SK-N-MC (cell line): ENCODE data around the gene MALRD1.

Source experiments
- DNase-seq: peaks from one replicate; pipeline ENCODE4 v3.0.0-alpha.2; 2011; ENCODE audit warnings: low read depth, low spot score
- H3K27ac ChIP-seq: fragments of 200-600 bp; sonication (generic); 2 replicates; pipeline ENCODE4 v1.5.1; 2016; ENCODE audit warnings: mixed run types
- H3K36me3 ChIP-seq: fragments of 200-600 bp; sonication (generic); 2 replicates; pipeline ENCODE4 v1.6.1; 2017; ENCODE audit warnings: antibody characterized with exemption, low read length, mixed read lengths; ENCODE audit not compliant: insufficient read depth
- H3K4me3 ChIP-seq: fragments of 200-600 bp; sonication (generic); 2 replicates; pipeline ENCODE4 v1.5.1; 2016
- H3K9ac ChIP-seq: fragments of 200-600 bp; sonication (generic); 2 replicates; pipeline ENCODE4 v1.8.0; 2017; ENCODE audit warnings: mixed run types, mixed read lengths; ENCODE audit not compliant: insufficient read length
- H3K9me3 ChIP-seq: fragments of 200-600 bp; sonication (generic); 2 replicates; pipeline ENCODE4 v1.6.1; 2017; ENCODE audit warnings: low read depth, mild to moderate bottlenecking, antibody characterized with exemption, low read length, moderate library complexity, mixed read lengths
- EZH2 ChIP-seq: fragments of 200-600 bp; sonication (generic); IDR thresholded peaks from one replicate; pipeline ENCODE4 v1.6.1; 2017; ENCODE audit warnings: antibody characterized with exemption
- FOXP2 ChIP-seq: optimal IDR thresholded peaks from 2 replicates; pipeline ENCODE3; 2011; ENCODE audit warnings: mild to moderate bottlenecking, moderate library complexity; ENCODE audit not compliant: insufficient read depth; ENCODE audit errors: extremely low read length, control extremely low read depth
- POLR2AphosphoS5 ChIP-seq: IDR thresholded peaks from 2 replicates; pipeline ENCODE4 v1.6.1; 2012; ENCODE audit warnings: mild to moderate bottlenecking, low read depth, low read length, borderline replicate concordance

MALRD1 gene

GRCh38 chr10:19184891-19185290 lies 136.3 kb downstream of the MALRD1 start:
- no peak for TF ChIP-seq EZH2
- no peak for TF ChIP-seq FOXP2
- no peak for TF ChIP-seq POLR2AphosphoS5
- Histone ChIP-seq H3K9ac (no peak overlapping the region), H3K27ac (no peak overlapping the region), H3K4me3 (no peak overlapping the region), H3K36me3 (no peaks in the 10 kb centered on the region), H3K9me3 (no peaks in the 10 kb centered on the region)
- no peak for DNase-seq

DNA sequence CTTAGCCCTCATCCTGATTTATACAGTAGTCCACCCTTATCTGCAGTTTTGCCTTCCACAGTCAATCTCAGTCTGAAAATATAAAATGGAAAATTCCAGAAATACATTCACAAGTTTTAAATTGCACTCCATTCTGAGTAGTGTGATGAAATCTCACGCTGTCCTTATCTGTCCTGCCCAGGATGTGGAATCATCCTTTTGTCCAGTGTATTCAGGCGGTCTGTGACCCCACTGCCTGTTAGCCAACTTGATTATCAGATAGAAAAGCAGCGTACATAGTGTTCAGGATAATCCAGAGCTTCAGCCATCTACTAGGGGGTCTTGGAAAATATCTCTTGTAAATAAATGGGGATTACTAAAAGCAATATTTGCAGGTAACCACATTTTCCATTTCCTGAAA lies 146.3 kb downstream of the MALRD1 start:
- no peak overlapping the region for H3K9ac ChIP-seq
- TF ChIP-seq EZH2 (no peak), FOXP2 (no peak), POLR2AphosphoS5 (no peak)
- H3K27ac ChIP-seq, result no peak overlapping the region

DNA sequence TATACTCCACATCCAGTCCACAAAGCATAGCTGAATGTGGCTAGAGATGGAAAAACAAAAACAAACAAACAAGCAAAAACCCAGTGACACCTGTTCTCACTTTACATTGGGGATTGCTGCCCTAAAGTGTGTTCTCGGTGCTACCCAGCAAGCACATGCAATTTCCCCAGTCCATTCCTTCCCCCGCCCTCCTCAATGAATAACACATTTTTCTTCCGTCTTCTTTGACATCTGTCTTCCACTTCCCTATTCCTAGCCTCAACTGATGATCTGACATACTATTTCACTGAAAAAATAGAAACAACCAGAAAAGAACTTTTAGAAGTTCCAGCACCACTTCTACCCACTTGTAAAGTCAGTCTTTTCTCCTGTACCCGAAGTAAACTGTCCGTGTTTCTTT lies 147.1 kb downstream of the MALRD1 start:
- TF ChIP-seq EZH2 (no peak), POLR2AphosphoS5 (no peak), FOXP2 (no peak)
- DNase-seq, result no peak
- no peak overlapping the region for H3K27ac ChIP-seq

More for the DNA sequence above, 146.3 kb downstream of the MALRD1 start:
- Histone ChIP-seq H3K9me3 (no peaks in the 10 kb centered on the region), H3K36me3 (no peaks in the 10 kb centered on the region), H3K4me3 (no peak overlapping the region)
- DNase-seq, result no peak

GRCh38 chr10:19200211-19200610 lies 151.6 kb downstream of the MALRD1 start:
- DNase-seq, result no peak
- Histone ChIP-seq H3K9ac (no peak overlapping the region), H3K36me3 (no peaks in the 10 kb centered on the region), H3K4me3 (no peak overlapping the region), H3K27ac (no peak overlapping the region), H3K9me3 (no peaks in the 10 kb centered on the region)
- TF ChIP-seq FOXP2 (no peak), EZH2 (no peak), POLR2AphosphoS5 (no peak)

More for the DNA sequence above, 147.1 kb downstream of the MALRD1 start:
- no peak overlapping the region for H3K4me3 ChIP-seq
- H3K9ac ChIP-seq, result no peak overlapping the region
- H3K36me3 ChIP-seq, result no peaks in the 10 kb centered on the region
- H3K9me3 ChIP-seq, result no peaks in the 10 kb centered on the region

GRCh38 chr10:19204246-19204917 lies 155.8 kb downstream of the MALRD1 start:
- Histone ChIP-seq H3K9me3 (no peaks in the 10 kb centered on the region), H3K36me3 (no peaks in the 10 kb centered on the region), H3K4me3 (no peak overlapping the region), H3K9ac (no peak overlapping the region), H3K27ac (no peak overlapping the region)
- TF ChIP-seq POLR2AphosphoS5 (no peak), FOXP2 (no peak), EZH2 (no peak)
- no peak for DNase-seq

GRCh38 chr10:19209319-19209718 lies 160.7 kb downstream of the MALRD1 start:
- TF ChIP-seq FOXP2 (no peak), EZH2 (no peak), POLR2AphosphoS5 (no peak)
- no peak overlapping the region for H3K4me3 ChIP-seq
- H3K36me3 ChIP-seq, result no peaks in the 10 kb centered on the region
- H3K9me3 ChIP-seq, result no peaks in the 10 kb centered on the region
- no peak overlapping the region for H3K27ac ChIP-seq
- no peak for DNase-seq
- no peak overlapping the region for H3K9ac ChIP-seq

GRCh38 chr10:19212590-19212989 lies 164.0 kb downstream of the MALRD1 start:
- TF ChIP-seq POLR2AphosphoS5 (no peak), EZH2 (no peak), FOXP2 (no peak)
- Histone ChIP-seq H3K9ac (no peak overlapping the region), H3K9me3 (no peaks in the 10 kb centered on the region), H3K27ac (no peak overlapping the region), H3K36me3 (no peaks in the 10 kb centered on the region), H3K4me3 (no peak overlapping the region)
- no peak for DNase-seq

- H3K4me3 ChIP-seq, result no peak overlapping the region
These were observed 172.6 kb downstream of the MALRD1 start for GRCh38 chr10:19221216-19221615.

DNA sequence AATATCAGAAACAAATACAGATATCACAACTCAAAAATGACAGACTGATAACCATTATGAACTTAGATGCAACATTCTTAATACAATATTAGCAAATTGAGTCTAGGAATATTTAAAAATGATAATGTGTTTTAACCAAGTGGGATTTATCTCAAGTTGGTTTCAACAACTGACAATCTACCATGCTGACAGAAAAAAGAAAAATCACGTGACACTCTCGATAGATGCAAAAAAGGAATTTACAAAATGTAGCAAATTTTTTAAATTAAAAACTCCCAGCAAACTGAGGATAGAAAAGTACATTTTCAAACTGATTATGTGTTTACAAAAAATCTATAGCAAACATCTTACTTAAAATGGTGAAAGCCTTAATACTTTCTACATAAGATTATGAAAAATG lies 177.4 kb downstream of the MALRD1 start:
- TF ChIP-seq FOXP2, result no peak
- TF ChIP-seq EZH2, result no peak
- no peak for TF ChIP-seq POLR2AphosphoS5
- no peak overlapping the region for H3K27ac ChIP-seq
- H3K9ac ChIP-seq, result no peak overlapping the region
- no peak for DNase-seq
- H3K36me3 ChIP-seq, result no peaks in the 10 kb centered on the region
- no peaks in the 10 kb centered on the region for H3K9me3 ChIP-seq
- H3K4me3 ChIP-seq, result no peak overlapping the region

More at GRCh38 chr10:19221216-19221615, 172.6 kb downstream of the MALRD1 start:
- no peaks in the 10 kb centered on the region for H3K9me3 ChIP-seq
- H3K9ac ChIP-seq, result no peak overlapping the region
- H3K27ac ChIP-seq, result no peak overlapping the region
- no peak for DNase-seq
- no peak for TF ChIP-seq FOXP2
- TF ChIP-seq EZH2, result no peak
- TF ChIP-seq POLR2AphosphoS5, result no peak
- no peaks in the 10 kb centered on the region for H3K36me3 ChIP-seq
